Left ventricle myocardium superior (tissue), 1 donor: Measurements from ENCODE around the gene ZNF710. TPM values are rescaled to one million over a fixed set of nuclear protein-coding genes. Genes with fewer than 3 reads are reported as not detected.

Experiments
- ATAC-seq: fragments of 200-7000 bp; cut with Tn5 transposase; one replicate; pipeline ENCODE4 v1.9.1; 2020; ENCODE audit warnings: mild to moderate bottlenecking, moderate library complexity
- DNase-seq: peaks from one replicate; pipeline ENCODE4 v3.0.0-alpha.2; 2020
- intact Hi-C: fragments of 100-400 bp; cut with micrococcal nuclease; formaldehyde crosslinking; loops from one replicate; pipeline ENCODE4 v1.11.0; 2022
- total RNA-seq: library from RNA; stranded (reverse); fragmentation: NEBNext Ultra II Directional; extraction: Animal tissue kit (Norgen Biotek cat#: 25700); gene quantifications from one replicate; pipeline ENCODE4 v1.2.1, GENCODE V29; 2021
- donor health status: DM: no; HTN: yes; CAD: no; lungs with severe emphysema.

Gene ZNF710
- total RNA-seq, 1 donor from 2014 or later, result 6.1 TPM

DNA sequence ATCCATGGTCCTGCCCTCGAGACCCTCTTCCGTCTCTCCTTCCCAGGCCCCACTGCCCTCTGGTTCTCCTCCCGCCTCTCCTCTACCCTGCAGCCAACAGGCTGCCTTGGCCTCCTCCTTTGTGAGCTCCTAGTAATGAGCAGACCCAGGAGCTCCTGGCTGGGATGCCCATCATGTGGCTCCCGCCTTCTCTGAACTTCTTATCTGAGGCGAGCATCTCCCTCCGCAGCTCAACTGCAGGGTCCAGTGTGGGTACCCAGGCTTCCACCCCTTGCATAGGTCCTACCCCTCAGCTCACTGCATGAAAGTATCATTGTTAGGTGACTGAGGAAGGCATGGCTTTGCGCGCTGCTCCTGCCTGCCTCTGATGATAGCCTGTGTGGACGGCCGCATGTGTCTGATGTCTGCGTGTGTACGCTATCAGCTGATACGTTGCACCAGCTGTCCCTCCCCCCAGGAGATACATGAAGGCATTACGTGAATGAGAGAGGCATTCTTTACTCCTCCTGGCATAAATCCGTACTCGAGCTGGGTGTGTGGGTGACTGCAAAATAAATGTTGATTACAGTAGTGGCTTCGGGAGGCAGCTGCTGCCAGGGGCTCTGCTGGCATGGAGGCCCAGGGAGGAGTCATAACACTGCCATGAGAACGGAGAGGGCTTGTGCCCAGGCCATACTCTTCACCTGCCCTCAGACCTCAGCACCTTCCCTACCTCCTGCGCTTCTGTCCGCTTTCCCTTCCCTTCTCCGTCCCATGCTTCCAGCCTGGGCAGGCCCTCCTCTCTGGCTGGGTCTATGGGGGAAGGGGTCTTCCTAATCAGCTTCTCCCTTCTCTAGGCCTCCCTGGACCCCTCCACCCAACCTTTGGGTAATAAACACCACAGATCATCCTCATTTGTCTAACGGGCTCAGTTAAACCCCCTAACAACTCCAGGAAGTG is 48.8 kb downstream of the ZNF710 start:
- DNase-seq, result no peak
- intact Hi-C loops, result no loop called here

DNA sequence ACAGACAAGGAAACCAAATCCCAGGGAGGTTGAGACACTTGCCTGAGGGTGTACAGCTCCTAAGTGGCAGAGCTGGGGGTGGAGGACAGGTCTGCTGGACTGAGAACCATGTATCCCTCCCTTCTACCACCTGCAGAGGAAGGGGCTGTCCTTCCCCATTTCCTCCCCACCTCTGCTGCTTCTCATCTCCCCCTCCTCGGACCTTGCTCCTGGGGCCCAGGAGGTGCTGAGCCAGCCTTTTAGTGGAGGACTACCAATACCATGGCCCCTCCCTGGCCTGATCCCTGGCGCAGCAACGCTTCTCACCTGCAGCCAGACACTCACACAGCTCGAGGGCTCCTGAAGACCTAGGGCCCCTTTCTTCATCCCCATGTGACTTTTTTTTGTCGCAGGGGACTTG is 50.8 kb downstream of the ZNF710 start:
- DNase-seq (no peak), ATAC-seq (no peak)
- intact Hi-C loops, result no loop called here

More for the DNA sequence above, 48.8 kb downstream of the ZNF710 start:
- ATAC-seq, result peak; percentile 58

DNA sequence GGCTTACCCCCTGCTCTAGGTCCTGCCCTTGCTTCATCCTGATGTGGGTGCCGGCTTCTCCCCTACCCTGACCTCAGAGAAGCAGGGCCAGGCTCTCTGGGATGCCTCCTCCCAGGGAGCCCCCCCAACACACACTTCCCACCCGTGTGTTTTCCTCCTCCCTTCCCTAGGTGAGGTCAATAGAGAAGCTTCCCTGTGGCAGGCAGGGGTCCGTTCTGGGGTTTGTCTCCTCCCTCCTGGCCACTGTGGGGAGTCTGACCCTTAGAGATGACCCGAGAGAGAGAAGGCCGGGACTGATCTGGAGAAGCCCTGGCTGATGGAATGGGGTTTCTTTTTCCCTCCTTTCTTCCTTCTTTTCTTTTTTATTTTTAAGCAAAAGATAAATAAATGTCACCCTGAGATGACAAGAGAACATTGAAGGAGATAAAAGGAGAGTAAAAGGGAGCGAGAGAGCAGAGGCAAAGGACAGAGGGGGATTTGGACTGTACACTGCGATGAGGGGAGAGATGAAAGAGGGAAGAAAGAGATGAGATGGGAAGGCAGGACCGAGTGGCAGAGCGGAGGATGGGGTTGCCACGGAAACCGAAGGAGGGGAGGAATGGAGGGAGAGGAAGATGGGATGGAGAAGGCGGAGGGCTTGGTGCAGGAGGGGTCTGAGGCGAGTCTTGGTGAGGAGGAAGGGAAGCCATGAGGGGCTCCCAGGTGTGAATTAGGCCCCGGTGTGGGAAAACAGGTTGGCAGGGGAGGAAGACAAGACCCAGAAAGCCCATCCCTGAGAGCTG is 52.8 kb downstream of the ZNF710 start:
- DNase-seq (no peak), ATAC-seq (no peak)
- intact Hi-C loops, result no loop called here

DNA sequence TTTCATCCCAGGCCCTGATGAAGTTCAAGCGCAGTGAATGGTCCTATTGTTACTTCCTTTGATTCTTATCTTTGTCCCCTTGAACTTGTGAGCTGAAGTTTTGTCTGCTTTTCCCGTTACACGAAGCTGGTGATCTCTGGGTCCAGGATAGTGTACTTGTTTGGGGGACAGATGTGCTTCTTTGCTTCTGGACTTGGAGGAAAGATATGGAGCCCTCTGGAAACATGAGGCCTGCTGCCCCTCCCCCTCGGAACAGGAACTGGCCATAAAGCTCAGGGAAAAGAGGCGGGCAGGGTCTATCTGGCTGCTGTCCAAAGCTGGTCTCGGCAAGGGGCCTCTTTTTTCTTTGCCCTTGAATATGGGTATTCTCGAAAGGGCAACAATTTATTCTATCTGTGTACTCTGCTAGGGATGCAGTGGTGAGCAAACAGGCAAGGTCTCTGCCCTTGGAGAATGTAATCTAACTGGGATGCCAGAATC is 53.5 kb downstream of the ZNF710 start:
- DNase-seq (no peak), ATAC-seq (no peak)
- intact Hi-C loops, result no loop called here

DNA sequence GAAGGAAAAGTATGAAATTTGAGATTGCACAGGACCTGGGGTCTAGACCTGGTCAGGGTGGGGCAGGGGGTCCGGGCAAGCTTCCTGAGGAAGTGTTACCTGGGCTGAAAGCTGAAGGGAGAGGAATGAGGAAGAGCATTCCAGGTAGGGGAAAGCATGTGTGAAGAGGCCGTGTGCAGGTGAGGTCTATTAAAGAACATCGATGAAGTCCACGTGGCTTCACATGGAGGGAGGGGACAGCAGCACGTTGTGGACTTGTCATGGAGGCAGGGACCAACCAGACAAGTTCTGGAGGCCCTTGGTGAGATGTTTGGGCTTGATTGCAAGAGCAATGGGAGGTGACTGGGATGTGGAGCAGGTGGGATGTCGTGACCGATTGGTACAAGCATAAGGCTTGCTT is 54.1 kb downstream of the ZNF710 start:
- intact Hi-C loops, result no loop called here

DNA sequence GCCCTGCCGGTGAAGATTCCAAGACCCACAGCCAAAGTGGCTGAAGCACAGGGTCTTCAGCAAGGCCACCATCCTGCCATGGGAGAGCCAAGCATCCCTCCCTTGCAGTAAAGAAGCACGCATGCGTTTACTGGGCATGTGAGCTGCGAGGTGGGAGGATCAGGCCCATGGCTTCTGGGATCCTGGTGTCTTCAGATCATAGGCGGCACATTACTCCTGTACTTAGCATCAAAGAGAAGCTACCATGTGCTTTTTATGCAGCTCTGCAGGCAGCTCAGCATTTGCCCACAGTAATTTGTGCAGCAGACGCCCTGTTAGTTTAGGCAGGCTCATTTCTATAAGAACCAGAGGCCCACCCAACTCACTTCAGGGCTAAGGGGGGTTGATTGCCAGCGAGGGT is 55.4 kb downstream of the ZNF710 start:
- ATAC-seq (no peak), DNase-seq (no peak)
- intact Hi-C loops, result no loop called here

More for the DNA sequence above, 54.1 kb downstream of the ZNF710 start:
- ATAC-seq (no peak), DNase-seq (no peak)

DNA sequence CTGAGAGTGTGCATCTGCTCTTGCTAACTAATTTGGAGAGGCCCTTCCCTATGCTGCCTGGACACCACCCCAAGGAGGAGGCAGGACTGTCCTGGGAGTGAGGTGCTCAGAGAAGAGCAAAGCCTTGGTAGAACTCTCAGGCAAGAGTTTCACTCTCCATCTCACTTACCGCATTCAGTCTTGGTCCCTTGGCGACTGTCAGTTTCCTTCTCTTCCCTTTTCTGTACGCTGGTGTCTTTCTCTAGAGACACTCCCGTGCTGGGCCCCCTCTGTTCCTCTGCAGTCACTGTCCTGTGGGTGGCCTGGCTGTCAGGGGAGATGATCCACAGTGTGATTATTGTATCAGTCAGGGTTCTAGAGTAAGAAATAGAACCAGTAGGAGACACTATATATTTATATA is 57.2 kb downstream of the ZNF710 start:
- no peak for ATAC-seq
- intact Hi-C loops, result no loop called here

DNA sequence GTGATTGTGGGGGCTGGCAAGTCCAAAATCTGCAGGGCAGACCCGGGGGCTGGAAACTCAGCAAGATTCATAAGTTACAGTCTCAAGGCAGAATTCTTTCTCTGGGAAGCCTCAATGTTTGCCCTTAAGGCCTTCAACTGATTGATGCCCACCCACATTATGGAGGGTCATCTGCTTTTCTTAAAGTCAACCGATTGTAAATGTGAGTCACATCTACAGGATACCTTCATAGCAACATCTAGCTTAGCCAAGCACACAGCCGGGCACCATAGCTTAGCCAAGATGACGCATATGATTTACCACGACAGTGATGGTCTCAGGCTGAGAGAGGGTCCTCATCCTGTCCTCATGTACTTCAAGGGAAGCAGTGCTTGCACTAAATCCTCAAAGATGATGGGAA is 57.7 kb downstream of the ZNF710 start:
- ATAC-seq (no peak), DNase-seq (no peak)

More for the DNA sequence above, 57.2 kb downstream of the ZNF710 start:
- no peak for DNase-seq

DNA sequence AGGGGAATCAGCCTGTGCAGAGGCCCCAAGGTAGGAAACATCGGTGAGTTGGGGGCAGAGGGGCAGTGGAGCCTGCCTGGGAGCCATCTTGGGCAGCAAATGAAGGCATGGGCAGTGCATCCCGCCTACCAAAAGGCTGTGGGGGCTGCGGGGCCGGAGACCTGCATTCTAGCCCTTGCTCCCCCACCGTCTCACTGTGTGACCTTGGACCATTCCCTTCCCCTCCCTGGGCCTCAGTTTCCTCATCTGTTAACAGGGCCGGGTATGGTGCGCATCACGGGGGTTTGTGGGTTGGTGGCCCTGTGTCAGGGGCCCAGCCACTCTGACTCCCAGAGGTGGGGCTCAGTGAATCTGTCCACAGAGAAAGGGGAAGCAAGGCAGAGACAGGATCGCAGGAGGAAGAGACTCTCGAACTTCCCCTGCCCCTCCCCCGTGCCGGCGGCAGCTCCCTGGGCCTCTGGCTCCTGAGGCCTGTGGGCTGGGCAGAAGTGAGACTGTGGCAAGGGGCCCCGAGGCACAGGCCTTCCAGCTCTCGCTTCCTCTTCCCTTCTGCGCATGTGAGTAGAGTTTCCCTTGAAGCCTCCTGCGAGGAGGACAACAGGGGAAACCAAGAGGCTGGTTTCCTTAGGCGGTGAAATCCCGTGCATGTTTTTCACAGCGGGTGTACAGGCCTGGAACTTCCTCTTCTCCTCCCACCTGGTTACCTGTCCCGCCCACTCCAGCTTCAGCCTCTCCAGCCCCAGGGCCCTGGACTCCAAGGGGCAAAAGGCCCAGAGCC is 58.3 kb downstream of the ZNF710 start:
- intact Hi-C loops, result no loop called here
- peak; percentile 83 for DNase-seq
- peak; percentile 75 for ATAC-seq

More for the DNA sequence above, 57.7 kb downstream of the ZNF710 start:
- intact Hi-C loops, result no loop called here

DNA sequence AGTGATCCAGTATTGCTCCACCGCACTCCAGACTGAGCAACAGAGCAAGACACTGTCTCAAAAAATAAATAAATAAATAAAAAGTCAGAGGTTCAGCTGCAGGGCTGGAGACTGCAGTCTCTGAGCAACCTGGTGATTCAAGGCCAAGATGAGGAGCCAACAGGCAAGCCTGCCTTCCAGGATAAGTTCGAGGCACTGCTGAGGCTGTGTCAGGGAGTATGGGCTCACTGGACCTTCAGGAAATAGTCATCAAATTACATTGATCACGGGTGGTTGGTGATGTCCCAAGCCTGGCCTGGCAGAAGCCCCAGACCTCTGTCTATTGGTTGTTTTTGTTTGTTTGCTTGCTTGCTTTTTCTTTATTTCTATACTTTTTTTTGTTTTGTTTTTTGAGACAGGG is 59.7 kb downstream of the ZNF710 start:
- no peak for DNase-seq
- intact Hi-C loops, result no loop called here
- no peak for ATAC-seq

DNA sequence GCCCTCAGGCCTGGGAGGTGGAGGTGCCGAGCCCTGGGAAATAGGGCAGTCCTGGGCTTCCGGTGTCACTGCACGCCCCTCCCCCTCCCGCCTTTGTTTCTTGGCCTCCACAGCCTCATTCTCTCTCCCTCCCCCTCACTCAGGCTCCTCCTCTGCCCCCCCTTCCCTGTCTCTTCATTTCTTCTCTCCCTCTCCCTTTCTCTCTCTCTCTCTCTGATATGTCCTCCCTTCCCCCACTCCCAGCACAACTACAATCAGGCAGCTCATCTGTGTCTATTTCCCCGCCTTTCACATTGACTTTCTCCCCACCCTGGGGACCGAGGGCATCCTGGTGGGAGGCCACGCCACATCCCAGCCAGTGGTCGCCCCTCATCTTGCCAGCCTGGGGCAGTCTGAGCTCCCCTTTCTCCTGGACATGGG is 60.9 kb downstream of the ZNF710 start:
- ATAC-seq (no peak), DNase-seq (peak; percentile 61)
- intact Hi-C loops, result no loop called here

DNA sequence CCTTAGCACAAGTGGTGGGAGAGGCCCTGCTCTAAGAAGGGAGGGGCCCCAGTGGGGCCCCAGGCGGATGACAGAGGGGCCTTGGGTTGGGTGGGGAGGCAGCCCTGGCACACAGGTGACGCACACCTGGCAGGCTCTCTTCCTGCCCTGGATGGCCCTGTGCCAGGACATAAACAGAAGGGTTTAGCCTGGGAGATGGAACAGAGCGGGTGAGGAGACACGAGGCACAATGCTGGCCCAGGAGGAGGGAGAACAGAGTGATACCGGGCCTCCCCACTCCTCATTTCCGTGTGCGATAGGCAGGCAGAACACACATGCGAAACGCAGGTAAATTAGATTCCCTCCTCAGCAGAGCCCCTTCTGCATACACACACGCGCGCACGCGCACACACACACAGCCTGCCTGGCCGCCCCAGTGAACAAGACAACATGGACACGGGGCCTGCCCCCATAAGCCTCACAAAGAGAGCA is 61.4 kb downstream of the ZNF710 start:
- intact Hi-C loops, result no loop called here
- DNase-seq (no peak), ATAC-seq (no peak)

DNA sequence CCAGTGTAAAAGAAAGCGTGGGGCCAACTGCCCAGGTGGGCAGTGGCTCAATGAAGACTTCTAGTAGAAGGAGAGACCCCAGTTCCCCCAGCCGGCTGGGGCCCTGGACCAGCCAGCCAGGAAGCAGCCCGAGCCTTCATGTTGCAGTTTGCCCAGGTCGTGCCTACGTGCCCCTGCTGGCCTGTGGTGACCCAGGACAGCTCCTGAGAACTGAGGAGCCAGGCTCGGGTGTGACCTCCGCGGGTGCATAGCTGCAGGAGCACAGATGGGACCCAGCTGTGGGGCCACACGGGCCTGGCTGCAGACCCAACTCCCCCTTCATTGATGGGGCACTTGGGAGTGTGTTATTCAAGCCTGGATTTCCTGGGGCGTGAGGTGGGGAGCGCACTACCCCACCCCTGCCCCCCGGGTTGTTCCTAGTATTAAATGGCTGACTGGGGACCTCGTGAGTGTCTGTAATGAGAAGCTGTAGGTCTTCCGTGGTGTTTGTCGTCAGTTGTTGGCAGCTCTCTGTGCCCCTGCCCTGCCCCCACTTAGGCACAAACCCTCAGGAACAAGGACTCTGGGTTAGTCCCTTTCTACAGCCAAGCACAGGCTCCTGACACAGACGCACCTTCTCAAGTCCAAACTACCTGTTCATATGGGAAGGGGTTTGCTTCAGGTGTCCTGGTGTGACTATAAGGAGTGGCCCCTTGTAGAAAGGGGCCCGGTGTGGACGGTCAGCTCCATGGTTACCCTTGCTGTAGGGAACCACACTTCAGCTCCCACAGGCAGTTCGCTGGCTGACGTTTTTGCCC is 62.0 kb downstream of the ZNF710 start:
- ATAC-seq (no peak), DNase-seq (no peak)
- intact Hi-C loops, result no loop called here

DNA sequence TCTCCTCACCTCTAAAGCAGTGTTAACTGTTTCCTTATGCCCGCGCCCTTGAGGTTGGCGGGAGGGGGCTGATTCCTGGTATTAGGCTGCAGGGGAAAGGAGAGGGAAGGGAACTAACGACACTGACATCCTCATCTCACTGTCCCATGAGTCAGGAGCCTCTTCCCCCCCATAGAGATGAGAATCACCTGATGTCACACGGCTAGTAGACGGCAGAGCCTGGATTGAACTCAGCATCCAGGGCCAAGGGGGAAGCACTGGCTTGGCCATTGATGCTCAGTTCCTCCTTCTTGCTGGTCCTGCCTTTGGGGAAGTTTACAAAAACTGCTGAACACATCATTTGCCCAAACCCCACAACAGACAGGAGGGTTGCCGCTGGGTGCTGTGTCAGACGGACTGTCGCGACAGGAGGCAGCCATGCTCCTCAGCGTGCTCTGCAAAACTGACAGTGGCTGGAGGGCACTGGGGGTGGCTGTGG is 62.7 kb downstream of the ZNF710 start:
- intact Hi-C loops, result no loop called here
- DNase-seq, result no peak
- peak; percentile 27 for ATAC-seq

DNA sequence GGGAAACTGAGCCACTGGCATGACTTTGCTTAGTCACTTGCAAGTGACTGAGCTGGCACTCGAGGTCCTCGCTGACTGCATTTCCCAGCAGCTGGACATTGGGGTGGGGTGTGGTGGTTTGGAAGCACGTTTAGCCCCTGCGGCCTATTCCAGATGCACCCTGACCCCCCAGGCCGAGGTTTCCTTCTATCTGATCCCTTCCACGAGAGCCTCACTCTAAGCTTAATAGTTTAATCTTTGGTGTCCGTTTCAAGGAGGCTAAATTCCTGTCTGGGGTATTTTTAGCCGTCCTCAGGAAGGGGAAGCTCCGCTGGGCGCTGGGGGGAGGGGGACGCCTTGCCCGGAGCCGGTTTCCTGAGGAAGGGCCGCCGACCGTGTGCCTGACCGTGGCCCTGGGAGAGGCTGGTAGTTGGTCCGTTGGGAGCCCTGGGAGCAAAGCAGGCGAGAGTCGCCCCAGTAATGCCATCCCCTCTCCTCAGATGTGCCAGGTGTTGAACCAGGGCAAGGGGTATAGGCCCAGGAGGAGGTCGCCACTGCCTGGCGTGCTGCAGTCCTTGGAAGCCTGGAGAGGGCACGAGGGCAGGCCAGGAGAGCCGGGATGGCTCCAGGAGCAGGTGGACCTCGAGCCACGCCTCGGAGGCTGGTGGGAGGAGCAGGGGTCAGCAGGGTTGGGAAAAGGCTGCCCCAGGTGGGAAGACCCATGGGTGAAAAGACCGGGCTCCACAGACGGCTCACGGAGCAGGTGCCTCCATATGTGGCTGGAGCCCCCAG is 64.0 kb downstream of the ZNF710 start:
- peak; percentile 76 for ATAC-seq
- peak; percentile 83 for DNase-seq
- intact Hi-C loops, result no loop called here

DNA sequence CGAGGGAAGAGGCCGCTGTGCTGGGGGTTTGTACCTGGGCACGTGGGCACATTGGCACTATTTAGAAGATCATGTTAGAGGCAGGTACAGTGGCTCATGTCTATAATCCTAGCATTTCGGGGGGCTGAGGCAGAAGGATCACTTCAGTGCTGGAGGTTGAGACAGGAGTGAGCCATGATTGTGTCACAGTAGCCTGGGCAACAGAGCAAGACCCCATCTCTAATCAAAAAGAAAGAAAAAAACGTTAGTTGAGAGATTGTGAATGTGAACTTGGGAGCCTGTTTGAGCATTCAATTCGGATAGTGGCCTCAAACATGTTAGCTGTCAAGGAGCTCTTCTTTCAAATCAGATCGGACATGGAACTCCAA is 64.5 kb downstream of the ZNF710 start:
- DNase-seq (no peak), ATAC-seq (no peak)
- intact Hi-C loops, result no loop called here

DNA sequence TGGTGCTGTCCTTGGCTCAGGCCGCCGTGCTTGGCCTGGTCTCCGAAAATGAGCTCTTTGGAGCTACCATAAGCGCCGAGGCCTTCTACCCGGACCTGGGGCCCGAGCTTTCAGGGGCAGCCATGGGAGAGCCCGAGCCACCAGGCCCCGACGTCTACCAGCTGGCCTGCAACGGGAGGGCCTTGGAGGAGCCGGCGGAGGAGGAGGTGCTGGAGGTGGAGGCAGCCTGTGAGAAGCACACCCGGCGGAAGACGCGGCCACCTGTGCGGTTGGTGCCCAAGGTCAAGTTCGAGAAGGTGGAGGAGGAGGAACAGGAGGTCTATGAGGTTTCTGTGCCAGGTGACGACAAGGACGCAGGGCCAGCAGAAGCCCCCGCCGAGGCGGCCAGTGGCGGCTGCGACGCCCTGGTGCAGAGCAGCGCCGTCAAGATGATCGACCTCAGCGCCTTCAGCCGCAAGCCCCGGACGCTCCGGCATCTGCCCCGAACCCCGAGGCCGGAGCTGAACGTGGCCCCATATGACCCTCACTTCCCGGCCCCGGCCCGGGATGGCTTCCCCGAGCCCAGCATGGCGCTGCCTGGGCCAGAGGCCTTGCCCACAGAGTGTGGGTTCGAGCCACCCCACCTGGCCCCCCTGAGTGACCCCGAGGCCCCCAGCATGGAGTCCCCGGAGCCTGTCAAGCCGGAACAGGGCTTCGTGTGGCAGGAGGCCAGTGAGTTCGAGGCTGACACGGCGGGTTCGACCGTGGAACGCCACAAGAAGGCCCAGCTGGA is 66.2 kb downstream of the ZNF710 start:
- DNase-seq (no peak), ATAC-seq (no peak)
- intact Hi-C loops, result no loop called here
